HG03039 (cell line): ENCODE measurements around the gene DPF1.

ENCODE experiments used
- ATAC-seq: cut with Tn5 transposase; IDR thresholded peaks from one replicate; pipeline ENCODE4 v1.9.1; 2021; ENCODE audit warnings: mild to moderate bottlenecking, moderate library complexity; ENCODE audit not compliant: unreplicated experiment

The DPF1 gene

DNA sequence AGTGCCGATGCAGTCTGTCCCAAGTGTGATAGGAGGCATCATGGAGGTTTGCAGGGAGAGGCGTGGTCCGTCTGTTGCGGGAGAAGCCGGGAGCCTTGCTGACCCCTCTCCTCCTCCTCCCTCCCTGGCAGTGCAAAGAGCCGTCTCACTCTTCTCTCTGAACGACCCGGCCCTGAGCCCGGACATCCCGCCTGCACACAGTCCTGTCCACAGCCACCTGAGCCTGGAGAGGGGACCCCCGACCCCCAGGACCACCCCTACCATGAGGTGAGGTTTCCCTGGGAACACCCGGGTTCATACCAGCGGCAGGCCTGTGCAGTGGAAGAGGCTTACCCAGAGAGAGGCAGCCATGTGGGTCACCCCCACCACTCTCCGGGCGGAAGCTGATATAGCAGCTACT lies 22.3 kb downstream of the DPF1 start:
- no peak for ATAC-seq

DNA sequence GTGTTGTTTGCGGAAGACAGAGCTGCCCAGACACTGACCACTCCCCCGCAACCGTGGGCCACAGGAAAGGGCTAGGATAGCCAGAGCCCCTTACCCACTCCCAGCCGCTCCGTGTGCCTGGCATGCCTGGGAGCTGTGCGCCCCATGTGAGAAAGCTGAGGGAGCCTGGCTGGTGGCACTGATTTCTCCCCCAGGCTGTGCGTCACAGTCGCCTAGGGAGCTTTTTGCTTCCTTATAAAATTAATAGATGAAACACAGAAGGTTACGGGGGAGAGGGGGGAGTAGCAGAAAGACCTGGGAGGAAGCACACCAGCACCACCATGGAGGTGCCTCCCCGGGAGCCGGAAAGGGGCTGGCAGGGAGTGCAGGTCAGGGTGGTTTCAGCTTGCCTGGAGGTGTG lies 24.7 kb downstream of the DPF1 start:
- ATAC-seq = no peak

DNA sequence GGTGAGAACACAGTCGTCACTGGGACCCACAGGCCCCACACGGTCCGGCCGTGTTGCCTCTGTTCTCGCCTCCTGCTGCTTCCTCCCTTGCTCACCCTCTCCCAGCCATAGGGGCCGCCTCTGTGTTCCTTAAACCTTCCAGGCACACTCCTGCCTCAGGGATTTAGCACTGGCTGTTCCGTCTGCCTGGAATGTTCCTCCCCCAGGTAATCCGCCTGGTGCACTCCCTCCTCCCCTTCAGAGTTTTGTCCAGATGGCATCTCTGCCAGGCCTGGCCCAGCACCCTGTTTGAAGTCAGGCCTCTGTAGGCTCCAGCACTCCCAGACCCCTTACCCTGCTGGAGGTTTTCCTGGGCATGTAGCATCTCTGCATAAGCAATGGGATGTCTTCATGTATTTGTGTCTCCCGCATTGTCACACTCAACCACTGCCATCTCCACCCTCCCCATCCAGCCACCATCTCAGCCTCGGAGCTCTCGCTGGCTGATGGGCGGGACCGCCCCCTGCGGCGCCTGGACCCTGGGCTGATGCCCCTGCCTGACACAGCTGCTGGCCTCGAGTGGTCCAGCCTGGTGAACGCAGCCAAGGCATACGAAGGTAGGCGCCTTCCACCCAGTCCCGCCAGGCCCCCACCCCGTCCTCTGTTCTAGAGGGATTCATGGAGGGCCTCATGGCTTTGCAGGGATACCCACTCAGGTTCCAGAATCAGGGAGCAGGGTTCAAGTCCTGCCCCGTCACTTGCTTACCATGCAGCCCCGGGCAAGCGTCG lies 25.9 kb downstream of the DPF1 start:
- no peak for ATAC-seq

DNA sequence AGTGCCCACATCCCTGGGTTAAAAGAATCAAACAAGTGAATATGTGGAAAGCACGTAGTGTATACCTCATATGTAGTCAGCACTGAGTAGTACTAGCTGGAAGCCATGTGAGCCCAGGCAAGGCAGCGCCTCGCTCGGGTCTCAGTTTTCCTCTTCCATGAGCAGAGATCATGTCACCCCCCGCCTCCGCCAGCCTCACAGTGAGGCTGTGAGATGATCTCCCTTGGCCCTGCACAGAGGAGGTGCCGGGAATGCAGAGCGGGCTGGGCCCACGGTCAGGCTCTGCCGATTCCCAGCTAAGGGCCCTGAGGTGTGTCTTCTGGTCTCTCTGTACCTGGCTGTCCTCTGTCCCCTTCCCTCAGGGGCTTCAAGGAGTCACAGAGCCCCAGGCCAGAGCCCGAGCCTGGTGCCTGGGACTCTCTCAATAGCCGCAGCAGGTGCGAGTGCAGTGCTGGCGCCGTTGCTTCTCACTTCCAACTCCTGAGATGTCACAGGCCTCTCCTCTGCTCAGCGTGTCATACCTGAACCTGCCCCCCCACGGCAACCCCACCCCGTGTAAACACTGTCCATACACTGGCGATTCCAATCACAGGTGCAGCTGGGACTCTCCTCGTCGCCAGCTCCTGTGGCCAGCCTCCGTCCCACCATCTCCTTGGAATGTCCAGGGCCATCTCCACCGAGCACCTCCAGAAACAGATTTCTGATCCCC lies 26.9 kb downstream of the DPF1 start:
- no peak for ATAC-seq

DNA sequence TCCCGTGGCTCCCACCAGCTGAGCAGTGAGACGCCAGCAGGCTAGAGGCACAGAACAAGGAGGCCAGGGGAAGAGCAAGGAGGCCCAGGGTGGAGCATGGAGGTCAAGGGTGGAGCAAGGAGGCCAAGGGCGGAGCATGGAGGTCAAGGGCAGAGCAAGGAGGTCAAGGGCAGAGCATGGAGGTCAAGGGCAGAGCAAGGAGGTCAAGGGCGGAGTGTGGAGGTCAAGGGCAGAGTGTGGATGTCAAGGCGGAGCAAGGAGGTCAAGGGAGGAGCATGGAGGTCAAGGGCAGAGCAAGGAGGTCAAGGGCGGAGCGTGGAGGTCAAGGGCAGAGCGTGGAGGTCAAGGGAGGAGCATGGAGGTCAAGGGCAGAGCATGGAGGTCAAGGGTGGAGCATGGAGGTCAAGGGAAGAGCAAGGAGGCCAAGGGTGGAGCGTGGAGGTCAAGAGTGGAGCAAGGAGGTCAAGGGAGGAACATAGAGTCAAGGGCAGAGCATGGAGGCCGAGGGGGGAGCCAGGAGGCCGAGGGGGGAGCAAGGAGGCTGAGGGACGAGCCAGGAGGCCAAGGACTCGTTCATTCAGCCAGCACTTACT lies 27.7 kb downstream of the DPF1 start:
- no peak for ATAC-seq

DNA sequence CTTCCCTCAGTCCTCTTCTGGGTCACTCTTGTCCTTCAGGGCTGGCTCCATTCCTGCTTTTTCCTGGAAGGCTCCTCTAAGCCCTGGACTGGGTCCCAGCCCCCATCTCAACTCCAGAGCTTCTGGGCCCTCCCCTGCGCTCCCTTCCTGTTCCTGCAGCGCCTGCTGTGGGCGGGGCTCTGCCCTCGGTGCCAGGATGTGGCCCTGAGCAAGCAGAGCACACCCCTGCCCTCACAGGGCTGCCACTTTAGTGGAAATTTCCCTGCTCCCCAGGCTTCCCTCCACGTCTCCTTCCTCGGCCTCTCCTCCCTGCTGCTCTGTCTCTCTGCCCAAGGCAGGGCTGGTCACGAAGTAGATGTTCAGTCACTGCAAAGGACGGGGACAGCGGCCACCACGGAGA lies 28.8 kb downstream of the DPF1 start:
- ATAC-seq = no peak

DNA sequence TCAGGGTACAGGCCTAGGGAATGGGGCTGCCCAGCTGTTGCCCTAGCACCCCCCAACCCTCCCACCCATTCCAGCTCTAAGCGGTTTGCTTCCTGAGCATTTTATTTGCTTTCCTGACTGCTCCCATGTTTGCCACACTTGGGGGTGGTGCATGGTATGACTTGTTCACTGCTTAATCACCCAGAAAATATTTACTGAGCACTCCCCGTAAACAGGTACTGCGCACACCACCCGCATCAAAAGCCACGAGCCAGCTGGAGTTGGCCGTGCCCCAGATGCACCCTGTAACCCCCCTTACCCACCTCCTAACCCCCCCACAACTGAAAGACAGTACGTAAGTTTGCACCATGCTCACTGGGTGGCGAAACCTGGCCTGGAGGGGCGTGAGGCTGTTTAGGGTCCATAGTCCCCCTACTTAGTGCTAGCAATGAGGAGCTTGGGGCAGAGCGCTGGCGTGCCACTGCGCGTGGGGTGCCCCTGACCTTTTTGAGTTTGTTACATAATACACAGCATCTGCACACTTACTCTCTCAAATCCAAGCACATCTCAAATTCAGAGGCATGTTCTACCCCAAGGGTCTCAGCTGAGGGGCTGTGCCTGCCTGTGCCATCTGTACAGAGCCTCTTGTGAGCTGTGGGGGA lies 29.8 kb downstream of the DPF1 start:
- ATAC-seq = no peak

DNA sequence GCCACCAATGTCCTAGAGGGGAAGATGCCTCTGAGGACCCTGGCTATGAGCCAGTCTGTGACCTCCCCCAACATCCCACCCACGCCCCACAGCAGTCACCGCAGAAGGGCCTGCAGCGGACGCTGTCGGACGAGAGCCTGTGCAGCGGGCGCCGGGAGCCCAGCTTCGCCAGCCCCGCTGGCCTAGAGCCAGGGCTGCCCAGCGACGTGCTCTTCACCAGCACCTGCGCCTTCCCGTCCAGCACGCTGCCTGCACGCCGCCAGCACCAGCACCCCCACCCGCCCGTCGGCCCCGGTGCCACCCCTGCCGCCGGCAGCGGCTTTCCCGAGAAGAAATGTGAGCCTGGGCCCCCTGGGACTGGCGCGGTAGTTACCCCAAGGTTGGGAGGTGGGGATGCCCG lies 30.6 kb downstream of the DPF1 start:
- ATAC-seq = no peak

DNA sequence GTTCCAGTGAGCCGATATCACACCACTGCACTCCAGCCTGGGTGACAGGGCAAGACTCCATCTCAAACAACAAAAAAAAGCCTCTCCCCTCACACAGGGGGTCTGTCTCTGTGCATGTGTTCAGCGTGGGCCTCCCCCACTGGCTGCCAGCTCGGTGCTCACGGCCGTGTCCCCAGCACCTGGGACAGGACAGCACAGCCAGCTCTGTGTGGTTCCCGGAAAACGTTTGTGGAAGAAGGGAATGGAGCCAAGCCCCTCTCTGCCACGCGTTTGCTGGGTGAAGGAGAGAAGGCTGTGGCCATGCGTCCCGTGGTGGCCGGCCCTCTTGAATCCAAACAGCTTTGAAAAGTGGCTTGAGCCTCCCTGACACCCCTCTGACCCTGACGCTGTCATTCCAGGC lies 32.3 kb downstream of the DPF1 start:
- no peak for ATAC-seq

DNA sequence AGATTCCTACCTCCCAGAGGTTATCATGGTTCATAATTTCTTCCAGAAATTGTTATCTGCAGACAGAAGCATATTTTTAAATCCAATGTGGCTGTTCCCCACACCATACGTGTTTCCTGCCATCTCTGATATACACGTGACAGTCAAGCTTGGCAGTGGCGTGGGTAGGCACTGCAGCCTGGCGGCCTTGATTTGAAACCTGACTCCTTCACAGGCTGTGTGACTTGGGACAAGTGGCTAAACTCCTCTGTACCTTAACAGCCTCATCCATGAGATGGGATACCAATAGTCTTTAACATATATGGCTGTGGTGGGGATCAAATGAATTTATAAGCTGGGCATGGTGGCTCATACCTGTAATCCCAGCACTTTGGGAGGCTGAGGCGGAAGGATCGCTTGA lies 33.2 kb downstream of the DPF1 start:
- ATAC-seq = no peak

DNA sequence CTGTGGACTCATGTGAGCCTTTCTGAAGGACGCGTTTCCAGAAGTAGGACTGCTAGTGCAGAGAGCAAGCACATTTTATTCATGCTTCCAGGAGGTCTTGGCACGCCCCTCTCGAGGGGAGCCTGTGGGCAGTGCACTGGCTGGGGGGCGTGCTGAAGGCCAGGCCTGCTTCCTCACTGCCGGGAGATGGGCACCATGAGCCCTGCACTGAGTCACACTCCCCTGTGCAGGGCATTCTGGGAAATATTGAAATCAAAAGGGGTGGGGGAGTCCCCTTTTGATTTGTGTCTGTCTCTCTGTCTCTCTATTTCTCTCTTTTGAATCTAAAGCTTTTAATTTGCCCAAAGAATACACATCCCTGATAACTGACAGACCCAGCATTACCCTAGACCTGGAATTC lies 34.0 kb downstream of the DPF1 start:
- ATAC-seq = no peak

DNA sequence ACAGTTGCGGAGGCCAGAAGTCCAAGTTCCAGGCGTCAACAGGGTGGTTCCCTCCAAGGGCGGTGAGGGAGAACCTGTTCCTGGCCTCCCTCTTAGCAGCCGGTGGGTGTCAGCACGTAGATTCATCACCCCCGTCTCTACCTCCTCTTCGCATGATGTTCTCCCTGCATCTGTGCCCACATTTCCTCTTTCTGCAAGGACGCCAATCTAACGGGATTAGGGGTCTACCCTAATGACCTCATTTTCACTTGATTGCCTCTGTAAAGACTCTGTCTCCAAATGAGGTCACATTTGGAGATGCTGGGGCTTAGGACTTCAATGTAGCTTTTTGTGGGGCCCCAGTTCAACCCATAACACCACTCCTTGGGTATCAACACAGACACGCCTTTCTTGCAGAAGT lies 38.5 kb downstream of the DPF1 start:
- no peak for ATAC-seq

DNA sequence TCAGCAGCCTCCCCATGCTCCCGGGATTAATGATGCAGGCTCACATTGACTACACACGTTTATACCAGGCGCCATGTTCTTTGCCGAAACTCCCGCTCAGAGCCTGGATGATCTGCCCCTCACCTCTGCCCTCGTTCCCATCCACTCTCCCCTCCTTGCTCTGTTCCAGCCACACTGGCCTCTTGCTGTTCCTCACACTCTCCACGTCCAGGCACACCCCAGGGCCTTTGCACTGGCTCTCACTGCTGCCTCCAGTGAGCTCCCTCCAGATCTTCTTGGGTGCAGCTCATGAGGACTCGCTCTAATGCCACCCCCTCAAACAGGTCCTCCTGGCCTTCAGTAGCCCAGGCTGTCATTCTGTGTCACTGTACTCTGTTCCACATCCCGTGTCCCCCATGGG lies 39.2 kb downstream of the DPF1 start:
- ATAC-seq = no peak

DNA sequence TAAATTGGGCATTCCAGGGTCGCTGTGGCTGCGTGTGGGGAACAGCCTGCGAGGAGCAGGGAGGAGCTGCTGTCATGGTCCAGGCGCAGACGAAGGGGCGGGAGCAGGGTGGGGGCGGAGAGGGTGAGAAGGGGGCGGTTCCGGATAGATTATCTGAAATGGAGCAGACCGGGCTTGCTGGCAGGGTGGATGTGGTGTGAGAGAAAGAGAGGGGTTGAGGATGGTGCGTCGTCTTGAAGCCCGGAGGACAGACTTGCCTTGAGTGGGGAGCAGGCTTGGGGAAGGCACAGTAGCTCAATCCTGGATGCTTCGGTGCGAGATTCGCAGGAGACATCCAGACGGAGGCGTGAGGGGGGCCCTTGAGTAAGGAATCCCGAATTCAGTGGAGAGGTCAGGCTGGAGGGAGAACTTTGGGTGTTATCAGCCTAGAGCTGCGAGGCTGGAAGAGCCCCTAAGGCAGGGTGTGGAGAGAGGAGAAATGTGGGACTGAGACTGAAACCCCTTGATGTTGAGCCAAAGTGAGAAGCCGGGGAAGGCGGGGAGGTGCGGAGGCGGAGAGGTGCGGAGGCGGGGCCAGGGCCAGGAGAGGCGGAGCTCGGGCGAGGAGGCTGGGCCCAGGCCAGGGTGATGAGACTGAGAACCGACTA lies 40.6 kb downstream of the DPF1 start:
- ATAC-seq = no peak

DNA sequence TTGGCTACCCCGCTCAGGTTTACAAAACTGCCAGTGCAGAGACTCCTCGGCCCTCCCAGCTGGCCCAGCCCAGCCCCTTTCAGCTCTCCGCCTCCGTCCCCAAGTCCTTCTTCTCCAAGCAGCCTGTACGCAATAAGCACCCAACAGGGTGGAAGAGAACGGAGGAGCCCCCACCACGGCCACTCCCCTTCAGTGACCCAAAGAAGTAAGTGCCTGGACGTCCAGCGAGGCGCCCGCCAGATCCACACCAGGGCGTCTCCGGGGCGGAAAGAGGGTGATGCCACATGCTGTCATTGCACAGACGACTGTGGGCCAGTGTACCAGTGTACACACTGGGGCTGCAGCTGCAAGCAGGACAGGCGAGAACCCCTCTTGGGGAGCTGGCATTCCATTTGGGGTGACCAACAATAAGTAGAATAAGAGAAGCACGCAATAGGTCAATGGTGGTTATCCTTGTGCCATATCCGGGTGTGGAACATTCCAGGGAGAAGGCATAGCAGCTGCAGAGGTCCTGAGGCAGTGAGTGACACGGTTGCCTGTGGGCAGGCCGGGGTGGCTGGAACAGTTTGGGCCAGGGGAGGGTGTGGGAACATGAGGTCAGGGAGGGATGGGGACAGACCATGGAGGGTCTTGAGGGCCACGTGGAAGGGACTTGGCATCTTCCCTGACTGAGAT lies 41.3 kb downstream of the DPF1 start:
- ATAC-seq = no peak

DNA sequence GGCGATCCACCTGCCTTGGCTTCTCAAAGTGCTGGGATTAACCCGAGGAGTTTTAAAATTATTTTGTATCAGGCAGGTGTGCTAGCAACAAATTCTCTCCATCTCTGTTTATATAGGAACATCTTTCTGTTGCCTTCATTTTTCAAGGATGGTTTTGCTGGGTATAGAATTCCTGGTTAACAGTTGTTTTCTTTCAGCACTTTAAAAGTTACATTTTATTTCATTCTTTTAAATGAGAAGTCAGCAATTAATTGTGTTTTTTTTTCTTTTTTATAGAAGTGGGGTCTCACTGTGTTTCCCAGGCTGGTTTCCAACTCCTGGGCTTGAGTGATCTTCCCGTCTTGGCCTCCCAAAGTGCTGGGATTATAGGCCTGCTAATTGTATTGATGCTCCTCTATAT lies 44.0 kb downstream of the DPF1 start:
- ATAC-seq = no peak

DNA sequence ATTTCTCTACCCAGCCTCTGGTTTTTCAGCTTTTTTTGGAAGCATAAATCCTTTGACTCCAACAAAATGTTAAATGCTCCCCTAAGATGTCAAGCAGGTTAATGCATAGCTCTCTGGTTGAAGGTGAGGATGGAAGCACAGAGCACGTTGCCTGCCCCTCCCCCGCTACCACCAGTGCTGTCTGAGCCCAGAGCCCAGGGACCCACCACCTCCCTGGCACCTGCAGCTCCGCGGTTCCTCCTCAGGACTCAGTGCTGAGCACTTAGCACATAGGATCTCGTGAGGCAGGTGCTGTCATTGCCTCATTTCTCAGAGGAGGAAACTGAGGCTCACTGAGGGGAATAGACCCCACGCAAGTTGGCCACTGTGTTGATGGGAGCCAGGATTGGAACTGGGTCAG lies 48.6 kb downstream of the DPF1 start:
- no peak for ATAC-seq

DNA sequence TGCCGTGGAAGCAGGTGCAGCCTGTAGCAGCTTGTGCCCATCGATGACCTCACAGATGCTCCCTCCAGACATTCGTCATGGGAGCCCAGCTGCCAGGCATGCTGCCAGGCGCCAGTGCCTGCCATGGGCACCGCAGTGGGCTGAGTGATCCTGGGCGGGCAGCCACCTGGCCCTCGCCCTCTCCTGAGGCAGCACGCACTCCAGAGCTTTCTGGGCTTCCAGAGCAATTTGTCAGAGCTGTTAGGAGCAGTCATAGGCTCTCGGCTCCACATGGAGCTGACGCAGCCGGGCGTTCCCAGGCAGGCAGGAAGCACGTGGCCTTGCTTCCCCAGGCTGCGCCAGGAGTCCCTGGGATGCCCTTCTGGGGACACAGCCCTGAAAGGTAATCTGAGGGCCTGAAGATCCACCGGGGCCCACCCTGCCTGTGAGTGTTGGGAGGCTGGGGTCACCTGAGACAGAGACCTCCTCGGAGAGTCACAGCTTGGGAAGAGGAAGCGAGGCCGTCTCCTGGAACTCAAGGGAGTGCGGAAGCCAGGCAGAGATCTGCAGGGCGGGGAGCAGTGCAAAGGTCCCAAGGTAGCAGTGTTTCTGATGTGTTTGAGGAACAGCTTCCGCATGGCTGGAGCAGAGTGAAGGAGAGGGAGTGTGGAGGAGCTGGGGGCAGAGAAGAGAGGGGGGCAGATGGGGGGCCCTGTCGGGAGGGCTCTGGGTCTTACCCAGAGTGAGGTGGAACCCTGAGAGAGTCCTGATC lies 50.6 kb downstream of the DPF1 start:
- ATAC-seq = no peak

DNA sequence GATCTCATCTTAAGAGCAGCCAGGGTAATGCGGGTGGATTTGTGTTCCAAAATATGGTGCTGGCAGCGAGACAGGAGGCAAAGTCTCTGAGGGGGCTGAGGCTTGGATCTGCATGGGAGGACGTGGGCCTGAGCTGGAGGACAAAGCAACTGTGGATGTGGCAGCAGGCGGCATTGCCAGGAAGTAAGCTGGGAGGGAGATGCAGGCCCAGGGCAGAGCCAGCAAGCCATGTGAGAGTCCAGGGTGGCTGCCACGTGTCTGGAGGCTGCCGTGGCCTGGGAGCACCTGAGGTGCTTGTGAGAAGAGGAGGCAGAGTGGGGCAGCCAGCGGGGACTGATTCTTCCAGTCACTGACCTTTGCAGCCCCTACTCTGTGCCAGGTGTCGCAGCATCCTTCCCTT lies 52.0 kb downstream of the DPF1 start:
- ATAC-seq = no peak

DNA sequence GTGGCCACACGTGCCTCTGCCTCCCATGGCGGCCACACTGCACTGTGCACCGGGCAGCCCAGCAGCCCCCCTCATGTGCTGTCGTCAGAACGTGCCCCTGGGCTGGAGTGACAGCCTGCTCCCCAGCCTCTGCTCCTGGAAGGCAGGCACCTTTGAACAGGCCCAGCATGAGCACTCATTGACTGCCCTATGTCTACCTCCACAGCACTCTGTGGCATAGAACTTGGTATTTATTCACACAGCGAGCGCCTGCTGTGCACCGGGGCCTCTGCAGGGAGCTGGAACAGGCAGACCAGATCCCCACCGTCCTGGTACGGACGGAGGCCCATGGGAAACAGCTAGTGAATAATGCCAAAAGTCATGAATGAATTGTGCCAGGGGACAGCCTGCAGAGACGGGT lies 53.7 kb downstream of the DPF1 start:
- no peak for ATAC-seq
